Activated T-cell treated with anti-CD3 and anti-CD28 coated beads, Interleukin-2, amount 50 U/mL, for 4 hours (primary cell): ENCODE data around the gene EFTUD2. TPM values are rescaled to one million over a fixed set of nuclear protein-coding genes. Genes with fewer than 3 reads are reported as not detected.
A peak's percentile ranks its signal among the peaks of the same experiment; 100 is the strongest.

Source experiments
- ATAC-seq, 2 donors: fragments of 200-7000 bp; cut with Tn5 transposase; one replicate each; pipeline ENCODE4 v1.10.0; 2021
- DNase-seq: peaks from one replicate; pipeline ENCODE4 v3.0.0-alpha.2; 2020
- H3K27me3 Mint-ChIP-seq: one replicate; pipeline ENCODE4 v1.8.0; 2021; ENCODE audit warnings: low read depth, mixed read lengths
- H3K36me3 Mint-ChIP-seq: one replicate; pipeline ENCODE4 v1.8.0; 2022; ENCODE audit warnings: mixed read lengths; ENCODE audit not compliant: insufficient read depth
- H3K4me1 Mint-ChIP-seq: one replicate; pipeline ENCODE4 v1.8.0; 2021; ENCODE audit warnings: low read depth, mixed read lengths
- H3K4me3 Mint-ChIP-seq: one replicate; pipeline ENCODE4 v1.8.0; 2021; ENCODE audit warnings: mild to moderate bottlenecking, moderate library complexity, mixed read lengths
- H3K9me3 Mint-ChIP-seq: one replicate; pipeline ENCODE4 v1.8.0; 2021; ENCODE audit warnings: mixed read lengths
- total RNA-seq, 3 donors: library from RNA; stranded (reverse); gene quantifications; one replicate each; pipeline ENCODE4 v1.2.1, GENCODE V29; 2021

Gene EFTUD2
- total RNA-seq, 3 donors from 2014 or later, result 257 to 303 (median 269) TPM

DNA sequence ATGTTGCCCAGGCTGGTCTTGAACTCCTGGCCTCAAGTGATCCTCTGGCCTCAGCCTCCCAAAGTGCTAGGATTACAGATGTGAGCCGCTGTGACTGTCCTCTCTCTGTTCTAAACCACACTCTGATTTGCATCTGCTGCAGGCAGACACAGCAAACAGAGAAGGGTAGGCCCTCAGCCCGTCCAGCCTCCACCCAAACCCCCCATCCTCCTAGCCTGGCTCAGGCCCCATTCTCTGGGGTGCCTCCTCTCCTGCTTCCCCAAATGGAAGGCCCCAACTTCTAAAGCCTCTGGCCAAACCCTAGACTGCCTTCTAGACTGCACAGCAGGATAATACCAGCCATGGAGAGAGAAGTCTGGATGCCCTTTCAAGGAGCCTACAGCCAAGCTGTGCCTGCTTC is 20.2 kb upstream of the EFTUD2 start:
- DNase-seq (no peak), ATAC-seq (no peak)
- no peak overlapping the region for H3K4me3 Mint-ChIP-seq
- no peaks in the 10 kb centered on the region for H3K9me3 Mint-ChIP-seq
- no peaks in the 10 kb centered on the region for H3K36me3 Mint-ChIP-seq
- H3K27me3 Mint-ChIP-seq, result peaks cover 24% of the 10 kb centered on the region
- H3K4me1 Mint-ChIP-seq, result no peaks in the 10 kb centered on the region

GRCh38 chr17:44918006-44918405 is 18.8 kb upstream of the EFTUD2 start:
- Mint-ChIP-seq H3K9me3 (no peaks in the 10 kb centered on the region), H3K4me3 (no peak overlapping the region), H3K4me1 (peaks cover 4% of the 10 kb centered on the region), H3K27me3 (peaks cover 32% of the 10 kb centered on the region), H3K36me3 (no peaks in the 10 kb centered on the region)
- no peak for ATAC-seq
- DNase-seq, result no peak

- peaks cover 34% of the 10 kb centered on the region for H3K27me3 Mint-ChIP-seq
- ATAC-seq, result no peak
- H3K4me1 Mint-ChIP-seq, result peaks cover 6% of the 10 kb centered on the region
- no peak for DNase-seq
- no peak overlapping the region for H3K4me3 Mint-ChIP-seq
- H3K9me3 Mint-ChIP-seq, result no peaks in the 10 kb centered on the region
- no peaks in the 10 kb centered on the region for H3K36me3 Mint-ChIP-seq
Measured at GRCh38 chr17:44917456-44917855, 18.2 kb upstream of the EFTUD2 start.

DNA sequence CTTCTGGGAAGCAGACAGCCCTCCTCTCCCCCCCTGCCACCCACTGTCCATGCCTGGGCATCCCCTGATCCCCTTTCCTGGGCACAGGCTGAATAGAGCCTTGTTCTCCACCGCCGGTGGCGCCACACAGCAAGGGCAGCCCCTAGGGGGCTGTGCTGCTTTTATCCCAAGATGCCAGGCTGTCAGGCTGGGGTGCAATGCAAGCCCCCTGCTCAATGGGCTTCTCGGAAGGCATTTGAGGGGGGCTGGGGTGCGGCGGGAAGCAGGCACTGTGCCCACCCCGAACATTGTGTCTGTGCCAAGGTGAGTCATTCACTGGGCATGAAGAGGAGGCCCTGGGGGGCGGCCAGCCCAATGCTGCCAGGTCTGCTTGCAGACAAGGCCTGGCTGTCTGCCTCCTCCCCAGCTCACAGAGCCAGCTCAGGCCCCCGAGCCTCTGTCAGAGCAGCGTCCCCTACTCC is 17.6 kb upstream of the EFTUD2 start:
- DNase-seq (no peak), ATAC-seq (no peak)
- H3K9me3 Mint-ChIP-seq, result no peaks in the 10 kb centered on the region
- H3K36me3 Mint-ChIP-seq, result no peaks in the 10 kb centered on the region
- H3K27me3 Mint-ChIP-seq, result peaks cover 37% of the 10 kb centered on the region
- H3K4me1 Mint-ChIP-seq, result peaks cover 7% of the 10 kb centered on the region
- no peak overlapping the region for H3K4me3 Mint-ChIP-seq

- Mint-ChIP-seq H3K9me3 (no peaks in the 10 kb centered on the region), H3K27me3 (peaks cover 35% of the 10 kb centered on the region), H3K4me3 (no peak overlapping the region), H3K4me1 (peaks cover 8% of the 10 kb centered on the region), H3K36me3 (no peaks in the 10 kb centered on the region)
- DNase-seq (no peak), ATAC-seq (no peak)
Measured at GRCh38 chr17:44915862-44916780, 16.9 kb upstream of the EFTUD2 start.

DNA sequence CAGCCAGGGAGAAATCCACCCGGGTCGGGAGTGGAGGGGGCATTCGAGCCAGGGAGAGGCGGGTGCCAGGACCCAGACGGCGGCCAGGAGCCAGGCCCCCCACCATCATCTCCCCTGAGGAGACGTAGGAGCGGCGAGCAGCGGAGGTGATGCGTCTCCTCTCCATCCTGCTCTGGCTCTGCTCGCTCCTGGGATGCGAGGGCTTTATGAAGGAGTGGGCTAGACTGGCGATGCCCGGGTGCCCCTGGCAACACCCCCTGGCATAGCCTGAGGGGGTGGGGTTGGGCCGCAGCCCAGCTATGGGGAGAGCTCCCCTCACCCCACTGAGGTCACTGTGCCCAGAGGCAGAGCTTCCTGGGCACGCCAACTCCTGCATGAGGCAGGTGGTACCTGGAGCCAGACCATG is 16.1 kb upstream of the EFTUD2 start, which contains the start of gene GFAP:
GFAP (minus strand) TSS at position 180 of the 406 bp plus-strand sequence; CDS start at position 166, 14 bp downstream.
- no peaks in the 10 kb centered on the region for H3K36me3 Mint-ChIP-seq
- H3K27me3 Mint-ChIP-seq, result peaks cover 34% of the 10 kb centered on the region
- H3K4me3 Mint-ChIP-seq, result no peak within 1 kb of the TSS
- no peak for DNase-seq
- peaks cover 14% of the 10 kb centered on the region for H3K4me1 Mint-ChIP-seq
- ATAC-seq, result no peak
- H3K9me3 Mint-ChIP-seq, result no peaks in the 10 kb centered on the region

DNA sequence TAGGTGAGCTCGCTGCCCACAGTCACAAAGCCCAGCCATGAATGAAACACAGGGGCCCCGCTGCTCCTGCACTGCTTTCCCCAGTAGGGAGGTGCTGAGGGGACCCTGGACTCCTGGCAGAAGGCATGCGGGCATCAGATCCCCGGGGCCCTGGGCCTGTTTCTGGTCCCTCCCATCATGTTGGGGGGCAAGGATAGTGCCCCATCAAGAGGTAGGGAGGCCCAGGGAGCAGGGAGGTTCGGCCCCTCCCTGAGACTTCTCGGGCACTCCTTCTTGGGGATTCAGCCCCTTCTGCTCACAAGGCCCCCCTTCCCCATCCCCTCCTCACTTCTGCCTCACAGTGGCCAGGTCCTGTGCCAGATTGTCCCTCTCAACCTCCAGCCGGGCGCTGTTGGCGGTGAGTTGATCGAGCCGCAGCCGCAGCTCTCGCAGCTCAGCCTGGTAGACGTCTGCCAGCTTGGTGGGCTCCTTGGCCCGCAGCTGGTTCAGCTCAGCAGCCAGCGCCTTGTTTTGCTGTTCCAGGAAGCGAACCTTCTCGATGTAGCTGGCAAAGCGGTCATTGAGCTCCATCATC is 15.5 kb upstream of the EFTUD2 start:
- H3K4me1 Mint-ChIP-seq, result peaks cover 14% of the 10 kb centered on the region
- H3K27me3 Mint-ChIP-seq, result peaks cover 36% of the 10 kb centered on the region
- no peak for ATAC-seq
- DNase-seq, result no peak
- no peak overlapping the region for H3K4me3 Mint-ChIP-seq
- H3K36me3 Mint-ChIP-seq, result no peaks in the 10 kb centered on the region
- no peaks in the 10 kb centered on the region for H3K9me3 Mint-ChIP-seq

DNA sequence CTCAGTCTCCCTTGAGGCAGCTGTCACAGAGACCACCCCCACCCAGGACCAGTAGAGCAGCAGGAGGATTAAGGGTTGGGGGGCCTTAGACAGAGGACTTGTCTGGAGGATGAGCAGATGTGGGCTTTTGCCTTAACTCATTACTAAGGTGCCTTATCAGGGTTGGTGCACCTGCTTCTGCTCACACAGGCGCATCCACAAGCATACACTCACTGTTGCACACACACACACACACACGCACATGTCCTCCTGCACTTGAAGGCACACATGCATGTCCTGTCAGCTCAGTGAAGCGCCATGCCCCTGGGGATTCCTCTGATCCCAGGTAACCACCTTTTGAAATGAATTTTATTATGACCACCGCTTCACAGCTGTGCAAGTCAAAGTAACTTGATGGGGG is 14.9 kb upstream of the EFTUD2 start:
- DNase-seq (no peak), ATAC-seq (no peak)
- H3K27me3 Mint-ChIP-seq, result peaks cover 36% of the 10 kb centered on the region
- no peak overlapping the region for H3K4me3 Mint-ChIP-seq
- no peaks in the 10 kb centered on the region for H3K9me3 Mint-ChIP-seq
- H3K36me3 Mint-ChIP-seq, result no peaks in the 10 kb centered on the region
- H3K4me1 Mint-ChIP-seq, result peaks cover 14% of the 10 kb centered on the region

- Mint-ChIP-seq H3K27me3 (peaks cover 36% of the 10 kb centered on the region), H3K4me3 (no peak overlapping the region), H3K36me3 (no peaks in the 10 kb centered on the region), H3K4me1 (peaks cover 14% of the 10 kb centered on the region), H3K9me3 (no peaks in the 10 kb centered on the region)
- ATAC-seq (no peak), DNase-seq (no peak)
Measured at GRCh38 chr17:44913676-44914075, 14.4 kb upstream of the EFTUD2 start.

- ATAC-seq, result no peak
- H3K27me3 Mint-ChIP-seq, result peaks cover 38% of the 10 kb centered on the region
- H3K4me3 Mint-ChIP-seq, result no peak overlapping the region
- H3K9me3 Mint-ChIP-seq, result no peaks in the 10 kb centered on the region
- no peak for DNase-seq
- peaks cover 14% of the 10 kb centered on the region for H3K4me1 Mint-ChIP-seq
- H3K36me3 Mint-ChIP-seq, result no peaks in the 10 kb centered on the region
Measured at GRCh38 chr17:44912763-44913544, 13.7 kb upstream of the EFTUD2 start.

GRCh38 chr17:44911133-44912001 is 12.1 kb upstream of the EFTUD2 start:
- Mint-ChIP-seq H3K36me3 (no peaks in the 10 kb centered on the region), H3K27me3 (peaks cover 38% of the 10 kb centered on the region), H3K4me1 (peaks cover 14% of the 10 kb centered on the region), H3K9me3 (no peaks in the 10 kb centered on the region), H3K4me3 (peak overlapping the region; percentile 35)
- ATAC-seq, result peak; percentile 83 to 84
- peak; percentile 42 for DNase-seq

DNA sequence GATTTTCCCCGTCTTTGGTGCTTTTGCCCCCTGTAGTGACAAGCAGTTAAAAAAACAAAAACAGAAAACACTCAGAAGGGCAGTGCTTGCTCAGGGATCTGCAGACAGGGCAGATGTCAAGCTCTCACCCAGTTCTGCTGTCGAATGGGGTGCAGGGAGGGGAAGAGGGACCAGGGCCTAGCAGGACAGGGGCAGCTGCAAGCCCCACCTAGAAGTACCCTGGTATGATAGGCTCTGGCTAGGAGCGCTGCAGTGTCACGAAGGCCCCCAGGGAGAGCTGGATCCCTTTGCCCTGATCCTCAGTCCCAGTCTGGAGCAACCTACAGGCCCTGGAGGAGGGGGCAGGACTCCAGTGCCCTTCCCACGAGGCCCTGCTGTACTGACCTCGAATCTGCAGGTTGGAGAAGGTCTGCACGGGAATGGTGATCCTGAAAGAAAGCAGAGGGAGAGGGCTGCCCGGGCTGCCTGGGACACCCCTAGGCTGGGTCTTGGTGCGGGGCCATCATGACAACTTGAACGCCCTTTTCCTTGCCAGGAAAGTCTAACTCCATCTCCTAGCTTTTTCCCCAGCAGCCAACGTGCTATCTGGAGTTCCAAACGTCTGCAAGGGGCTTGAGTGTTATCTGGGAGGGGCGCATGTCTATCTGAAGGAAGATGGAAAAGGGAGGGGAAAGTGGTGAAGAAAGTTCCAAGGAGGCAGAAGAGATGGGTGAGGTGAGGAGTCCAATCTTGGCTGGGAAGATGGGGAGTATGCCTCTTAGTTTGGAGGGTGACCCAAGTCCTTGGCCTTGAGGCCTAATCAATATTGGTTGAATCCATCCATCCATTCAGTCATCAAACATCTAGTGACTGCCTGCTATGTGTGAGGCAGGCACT is 11.2 kb upstream of the EFTUD2 start:
- ATAC-seq, result no peak
- H3K4me1 Mint-ChIP-seq, result peaks cover 14% of the 10 kb centered on the region
- H3K27me3 Mint-ChIP-seq, result peaks cover 36% of the 10 kb centered on the region
- no peak for DNase-seq
- H3K36me3 Mint-ChIP-seq, result no peaks in the 10 kb centered on the region
- H3K9me3 Mint-ChIP-seq, result no peaks in the 10 kb centered on the region
- no peak overlapping the region for H3K4me3 Mint-ChIP-seq

GRCh38 chr17:44909681-44910144 is 10.5 kb upstream of the EFTUD2 start:
- H3K9me3 Mint-ChIP-seq, result no peaks in the 10 kb centered on the region
- peaks cover 14% of the 10 kb centered on the region for H3K4me1 Mint-ChIP-seq
- H3K27me3 Mint-ChIP-seq, result peaks cover 28% of the 10 kb centered on the region
- DNase-seq (no peak), ATAC-seq (no peak)
- H3K4me3 Mint-ChIP-seq, result no peak overlapping the region
- no peaks in the 10 kb centered on the region for H3K36me3 Mint-ChIP-seq
